Measurements from ENCODE around the gene PRKG1. TPM values are rescaled to one million over a fixed set of nuclear protein-coding genes. Genes with fewer than 3 reads are reported as not detected.

PRKG1 gene
- polyA plus RNA-seq, 3 donors = not detected

- Mint-ChIP-seq H3K4me1 (no peaks in the 10 kb centered on the region), H3K4me3 (no peak overlapping the region), H3K27me3 (ENCODE audit: low read depth in 3 of 3) (no peaks in the 10 kb centered on the region), H3K36me3 (no peaks in the 10 kb centered on the region), H3K27ac (no peak overlapping the region), H3K9me3 (peaks cover 0 to 1% (median 0%) of the 10 kb centered on the region in 7 donors)
- H3K4me1 ChIP-seq (ENCODE audit: control insufficient read depth in 1 of 2, insufficient read depth in 2 of 2, low read length in 2 of 2) = no peaks in the 10 kb centered on the region
- H3K27ac ChIP-seq (ENCODE audit: low read depth in 1 of 2, low read length in 2 of 2) = no peak overlapping the region
- no peak overlapping the region for H3K9ac ChIP-seq (ENCODE audit: insufficient read depth, low read length, poor library complexity, severe bottlenecking)
- no peaks in the 10 kb centered on the region for H3K9me3 ChIP-seq (replicated peaks in 1 of 2; ENCODE audit: control insufficient read depth in 1 of 2, insufficient read depth in 1 of 2, low read length in 2 of 2)
- no CpG with 5 or more reads among the region's 1 CpG for WGBS (ENCODE audit: insufficient coverage)
- H2AFZ ChIP-seq (ENCODE audit: insufficient read depth, low read depth, low read length, poor library complexity, severe bottlenecking) = no peak overlapping the region
- intact Hi-C loops (cut with micrococcal nuclease) = no loop called here
- no peaks in the 10 kb centered on the region for H4K20me1 ChIP-seq (ENCODE audit: insufficient read depth, low read length)
- H3K27me3 ChIP-seq (ENCODE audit: control insufficient read depth in 2 of 2, insufficient read depth in 2 of 2, low read length in 2 of 2) = no peaks in the 10 kb centered on the region
- TF ChIP-seq, protein P1, sequence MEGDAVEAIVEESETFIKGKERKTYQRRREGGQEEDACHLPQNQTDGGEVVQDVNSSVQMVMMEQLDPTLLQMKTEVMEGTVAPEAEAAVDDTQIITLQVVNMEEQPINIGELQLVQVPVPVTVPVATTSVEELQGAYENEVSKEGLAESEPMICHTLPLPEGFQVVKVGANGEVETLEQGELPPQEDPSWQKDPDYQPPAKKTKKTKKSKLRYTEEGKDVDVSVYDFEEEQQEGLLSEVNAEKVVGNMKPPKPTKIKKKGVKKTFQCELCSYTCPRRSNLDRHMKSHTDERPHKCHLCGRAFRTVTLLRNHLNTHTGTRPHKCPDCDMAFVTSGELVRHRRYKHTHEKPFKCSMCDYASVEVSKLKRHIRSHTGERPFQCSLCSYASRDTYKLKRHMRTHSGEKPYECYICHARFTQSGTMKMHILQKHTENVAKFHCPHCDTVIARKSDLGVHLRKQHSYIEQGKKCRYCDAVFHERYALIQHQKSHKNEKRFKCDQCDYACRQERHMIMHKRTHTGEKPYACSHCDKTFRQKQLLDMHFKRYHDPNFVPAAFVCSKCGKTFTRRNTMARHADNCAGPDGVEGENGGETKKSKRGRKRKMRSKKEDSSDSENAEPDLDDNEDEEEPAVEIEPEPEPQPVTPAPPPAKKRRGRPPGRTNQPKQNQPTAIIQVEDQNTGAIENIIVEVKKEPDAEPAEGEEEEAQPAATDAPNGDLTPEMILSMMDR (IDR thresholded peaks at IDR 0.05) = no peak
- H3K4me2 ChIP-seq (replicated peaks; ENCODE audit: extremely low read depth, low read length, poor library complexity, severe bottlenecking) = no peak overlapping the region
- H3K79me2 ChIP-seq (ENCODE audit: insufficient read depth, low read length) = no peaks in the 10 kb centered on the region
- no peak overlapping the region for H3K4me3 ChIP-seq (replicated peaks in 1 of 3; ENCODE audit: low read depth in 2 of 3, low read length in 3 of 3)
- no peaks in the 10 kb centered on the region for H3K36me3 ChIP-seq (replicated peaks in 1 of 2; ENCODE audit: control insufficient read depth in 1 of 2, insufficient read depth in 2 of 2, low read length in 2 of 2)
- no peak for DNase-seq
Measured at GRCh38 chr10:51319173-51319435, 244.8 kb downstream of the PRKG1 start.

DNA sequence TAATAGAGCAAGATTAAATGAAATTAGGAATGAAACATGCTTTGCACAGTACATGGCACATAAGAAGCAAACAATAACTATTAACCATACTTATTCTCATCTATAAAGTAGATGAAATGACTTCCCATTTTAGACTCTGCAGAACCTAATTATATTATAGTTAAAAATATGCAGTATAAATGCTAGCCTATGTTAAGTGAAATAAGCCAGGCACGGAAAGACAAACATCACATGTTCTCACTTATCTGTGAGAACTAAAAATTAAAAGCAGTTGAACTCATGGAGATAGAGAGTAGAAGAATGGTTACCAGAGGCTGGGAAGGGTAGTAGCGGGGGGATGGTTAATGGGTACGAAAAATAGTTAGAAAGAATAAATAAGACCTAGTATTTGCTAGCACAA lies 247.0 kb downstream of the PRKG1 start:
- Histone ChIP-seq H3K9me3 (replicated peaks in 1 of 2; ENCODE audit: control insufficient read depth in 1 of 2, insufficient read depth in 1 of 2, low read length in 2 of 2) (no peaks in the 10 kb centered on the region), H3K4me1 (ENCODE audit: control insufficient read depth in 1 of 2, insufficient read depth in 2 of 2, low read length in 2 of 2) (no peaks in the 10 kb centered on the region), H2AFZ (ENCODE audit: insufficient read depth, low read depth, low read length, poor library complexity, severe bottlenecking) (no peak overlapping the region), H3K27ac (ENCODE audit: low read depth in 1 of 2, low read length in 2 of 2) (no peak overlapping the region), H3K27me3 (ENCODE audit: control insufficient read depth in 2 of 2, insufficient read depth in 2 of 2, low read length in 2 of 2) (no peaks in the 10 kb centered on the region), H4K20me1 (ENCODE audit: insufficient read depth, low read length) (no peaks in the 10 kb centered on the region), H3K79me2 (ENCODE audit: insufficient read depth, low read length) (no peaks in the 10 kb centered on the region), H3K4me2 (replicated peaks; ENCODE audit: extremely low read depth, low read length, poor library complexity, severe bottlenecking) (no peak overlapping the region), H3K36me3 (replicated peaks in 1 of 2; ENCODE audit: control insufficient read depth in 1 of 2, insufficient read depth in 2 of 2, low read length in 2 of 2) (no peaks in the 10 kb centered on the region), H3K4me3 (replicated peaks in 1 of 3; ENCODE audit: low read depth in 2 of 3, low read length in 3 of 3) (no peak overlapping the region), H3K9ac (ENCODE audit: insufficient read depth, low read length, poor library complexity, severe bottlenecking) (no peak overlapping the region)
- no peak overlapping the region for H3K27ac Mint-ChIP-seq
- TF ChIP-seq, protein P1 (IDR thresholded peaks at IDR 0.05) = no peak
- no peaks in the 10 kb centered on the region for H3K36me3 Mint-ChIP-seq
- intact Hi-C loops (cut with micrococcal nuclease) = no loop called here
- H3K9me3 Mint-ChIP-seq = peaks cover 0 to 3% (median 2%) of the 10 kb centered on the region in 7 donors
- WGBS (ENCODE audit: insufficient coverage) = 100% methylated on average over 2 of the region's 3 CpGs
- no peak overlapping the region for H3K4me3 Mint-ChIP-seq
- no peak for DNase-seq
- H3K27me3 Mint-ChIP-seq (ENCODE audit: low read depth in 3 of 3) = no peaks in the 10 kb centered on the region
- H3K4me1 Mint-ChIP-seq = no peaks in the 10 kb centered on the region
